Breast epithelium (tissue), 3 donors: Measurements from ENCODE around the gene DOCK3.

Experiments used
- CTCF ChIP-seq, 3 donors: fragments of 450-650 bp; IDR thresholded peaks; one replicate each; pipeline ENCODE4 v1.5.1; 2016 to 2017; ENCODE audit warnings: antibody characterized with exemption in 3 of 3, mild to moderate bottlenecking in 3 of 3, moderate library complexity in 3 of 3
- POLR2A ChIP-seq: fragments of 450-650 bp; IDR thresholded peaks from one replicate; pipeline ENCODE4 v1.6.1; 2016; ENCODE audit warnings: antibody characterized with exemption, mild to moderate bottlenecking, moderate library complexity
- POLR2AphosphoS5 ChIP-seq, 3 donors: sonication (generic); formaldehyde crosslinking; IDR thresholded peaks; one replicate each; pipeline ENCODE4 v1.6.1; 2017; ENCODE audit warnings: antibody characterized with exemption in 3 of 3

GRCh38 chr3:51274052-51274451, 599.3 kb downstream of the DOCK3 start:
- TF ChIP-seq CTCF (IDR thresholded peaks at IDR 0.05), result no peak
- TF ChIP-seq POLR2A, result no peak
- TF ChIP-seq POLR2AphosphoS5 (IDR thresholded peaks at IDR 0.05), result no peak
